Psoas muscle (tissue), 8 donors: ENCODE data around the gene THAP8. TPM values are rescaled to one million over a fixed set of nuclear protein-coding genes. Genes with fewer than 3 reads are reported as not detected.
A peak's percentile ranks its signal among the peaks of the same experiment; 100 is the strongest.

Experiments
- ATAC-seq, 4 donors: fragments of 200-7000 bp; cut with Tn5 transposase; one replicate each; pipeline ENCODE4 v1.9.1; 2020; ENCODE audit warnings: moderate library complexity in 3 of 4, mild to moderate bottlenecking in 2 of 4
- DNase-seq, 2 donors: peaks; one replicate each; pipeline ENCODE4 v3.0.0-alpha.2; 2020
- H3K27ac ChIP-seq: fragments of 200-600 bp; one replicate; pipeline ENCODE4 v1.8.0; 2022
- H3K27me3 ChIP-seq, 3 donors: fragments of 200-600 bp in 1 of 3; one replicate each; pipeline versions ENCODE4 v1.6.1 to v1.8.0; 2013 to 2022; ENCODE audit warnings: low read length in 2 of 3, mild to moderate bottlenecking in 2 of 3, moderate library complexity in 1 of 3; ENCODE audit not compliant: insufficient read depth in 3 of 3
- H3K36me3 ChIP-seq, 2 donors: fragments of 200-600 bp in 1 of 2; one replicate each; pipeline versions ENCODE4 v1.6.1 to v1.8.0; 2013 to 2022; ENCODE audit warnings: low read depth in 1 of 2, mild to moderate bottlenecking in 1 of 2, moderate library complexity in 1 of 2; ENCODE audit not compliant: insufficient read depth in 1 of 2
- H3K4me1 ChIP-seq: fragments of 200-600 bp; one replicate; pipeline ENCODE4 v1.8.0; 2022
- H3K4me3 ChIP-seq: fragments of 200-600 bp; one replicate; pipeline ENCODE4 v1.8.0; 2022; ENCODE audit warnings: mild to moderate bottlenecking
- H3K9me3 ChIP-seq: fragments of 200-600 bp; one replicate; pipeline ENCODE4 v1.8.0; 2022
- CTCF ChIP-seq: fragments of 200-600 bp; IDR thresholded peaks from one replicate; pipeline ENCODE4 v1.8.0; 2022; ENCODE audit warnings: antibody characterized with exemption
- WGBS, 3 donors: extraction: QIAGEN DNeasy Blood & Tissue Kit; methylation state at CpG; one replicate each; pipeline versions ENCODE4 v1.1.6 to v1.1.7; 2013; 5-methylcytosine and 5-hydroxymethylcytosine counted together
- intact Hi-C, 2 donors: fragments of 100-400 bp; cut with DNase I; formaldehyde crosslinking; loops; one replicate each; pipeline versions ENCODE4 v1.11.0 to v1.14.2; 2022
- polyA plus RNA-seq, 3 donors: library from polyadenylated mRNA; stranded (reverse); fragments of 200-250 nt; gene quantifications; one replicate each; pipeline ENCODE4 v1.2.3, GENCODE V29; 2013
- total RNA-seq, 4 donors: library from RNA; stranded (reverse); fragmentation: NEBNext Ultra II Directional in 2 of 4; extraction: Animal tissue kit (Norgen Biotek cat#: 25700) in 2 of 4; gene quantifications; one replicate each; pipeline versions ENCODE4 v1.2.1 to v1.2.4, GENCODE V29; 2021 to 2023
- donor health status: healthy with polysubstance abuse.
- donor health status: DM: no; HTN: no; CAD: no; lungs with moderate emphysema.
- donor health status: Bipolar disorder and iron deficiency.
- donor health status: healthy.
- donor health status: DM: yes; HTN: yes; CAD: no.
- donor health status: DM: no; HTN: no; CAD: no.
- donor health status: DM: no; HTN: no; CAD: no.
- donor health status: DM: yes; HTN: yes; CAD: no.

THAP8 gene
- total and polyA plus RNA-seq, 7 donors = 1.9 to 9.6 (median 3.6) TPM

DNA sequence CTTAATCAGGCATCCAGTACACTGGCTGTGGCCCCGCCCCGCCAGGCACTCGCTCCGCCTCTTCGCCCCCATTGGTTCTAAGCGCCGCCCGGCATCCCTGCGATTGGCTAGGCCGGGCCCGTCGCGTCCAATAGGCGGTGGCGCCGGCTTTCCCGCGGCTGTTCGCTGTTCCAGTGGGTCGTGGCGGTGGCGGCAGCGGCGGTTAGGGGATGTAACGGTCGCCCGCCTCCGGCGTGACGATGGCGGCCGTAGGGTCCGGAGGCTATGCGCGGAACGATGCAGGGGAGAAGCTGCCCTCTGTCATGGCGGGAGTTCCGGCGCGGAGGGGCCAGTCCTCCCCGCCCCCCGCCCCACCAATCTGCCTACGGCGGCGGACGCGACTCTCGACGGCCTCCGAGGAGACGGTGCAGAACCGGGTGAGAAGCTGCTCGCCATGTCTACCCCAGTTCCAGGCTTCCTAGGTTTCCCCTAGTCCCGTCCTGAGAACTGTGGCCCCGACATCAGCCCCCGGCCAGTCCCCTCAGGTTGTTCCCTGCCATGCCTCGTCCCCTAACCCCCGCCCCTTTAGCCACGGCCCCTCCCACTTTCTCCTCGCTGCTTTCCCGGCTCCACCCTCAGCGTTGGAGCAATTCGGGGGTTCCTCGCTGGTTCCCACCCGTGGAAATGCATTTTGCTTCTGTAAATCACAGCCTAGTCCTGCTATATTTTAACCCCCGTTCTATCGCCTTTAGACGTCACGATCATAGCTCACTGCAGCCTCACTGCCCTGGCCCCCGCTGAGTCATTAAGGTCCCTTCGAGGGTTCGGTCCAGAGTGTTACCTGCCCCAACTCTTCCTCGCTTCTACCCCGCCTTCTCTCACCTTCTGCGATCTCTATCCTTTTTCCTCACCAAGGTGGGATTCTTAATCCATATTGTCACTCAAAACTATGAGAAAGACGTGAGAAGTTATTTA lies 925 bp upstream of the THAP8 start, which contains the start of gene WDR62:
WDR62 (plus strand) TSS at position 165 of the 954 bp plus-strand sequence; CDS start at position 240, 75 bp downstream.
- Histone ChIP-seq H3K27me3 (no peaks in the 10 kb centered on the region), H3K4me1 (peaks cover 19% of the 10 kb centered on the region), H3K4me3 (peak within 1 kb of the TSS; percentile 71), H3K9me3 (no peaks in the 10 kb centered on the region), H3K36me3 (no peaks in the 10 kb centered on the region), H3K27ac (peak within 1 kb of the TSS; percentile 90)
- DNase-seq (peak; percentile 94 to 96), ATAC-seq (peak; percentile 86 to 90 (median 88))
- intact Hi-C loops = loop anchor here (2.0 to 5.0 kb wide), 5 partner anchors 38 to 116 kb away; partner anchors contain the start of genes POLR2I (in 2 of the 2), OVOL3 (in 1 of the 2), SDHAF1 (in 1 of the 2) and TBCB (in 1 of the 2)
- 0 to 1% (median 1%) methylated on average over 58 to 76 of the region's 76 CpGs for WGBS, 3 donors
- TF ChIP-seq CTCF = no peak

DNA sequence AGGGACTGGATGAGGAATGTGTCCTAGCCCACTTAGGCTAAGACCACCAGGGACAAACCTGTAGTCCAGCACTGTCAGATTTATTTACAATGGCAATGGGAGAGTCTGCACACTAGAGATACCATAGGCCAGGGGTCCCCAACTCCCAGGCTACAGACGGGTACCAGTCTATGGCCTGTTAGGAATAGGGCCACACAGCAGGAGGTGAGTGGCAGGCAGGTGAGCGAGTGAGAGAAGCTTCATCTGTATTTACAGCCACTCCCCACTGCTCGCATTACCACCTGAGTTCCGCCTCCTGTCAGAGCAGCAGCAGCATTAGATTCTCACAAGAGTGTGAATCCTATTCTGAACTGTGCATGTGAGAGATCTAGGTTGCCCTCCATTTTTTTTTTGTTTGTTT lies 2.4 kb downstream of the THAP8 start:
- TF ChIP-seq CTCF = no peak
- no peak overlapping the region for H3K4me3 ChIP-seq

GRCh38 chr19:36051236-36051635 lies 2.8 kb downstream of the THAP8 start:
- Histone ChIP-seq H3K4me1 (peaks cover 10% of the 10 kb centered on the region), H3K27ac (no peak overlapping the region), H3K4me3 (no peak overlapping the region), H3K36me3 (no peaks in the 10 kb centered on the region), H3K9me3 (no peaks in the 10 kb centered on the region), H3K27me3 (no peaks in the 10 kb centered on the region)
- intact Hi-C loops = loop anchor here in 1 of 2 donors (5.0 kb wide), 1 partner anchor 34 kb away; no protein-coding TSS in a partner anchor
- no peak for DNase-seq
- WGBS, 3 donors = 63 to 73% (median 67%) methylated on average over 3 of the region's 3 CpGs
- no peak for ATAC-seq
- no peak for TF ChIP-seq CTCF

More for the DNA sequence above, 2.4 kb downstream of the THAP8 start:
- Histone ChIP-seq H3K9me3 (no peaks in the 10 kb centered on the region), H3K4me1 (peaks cover 10% of the 10 kb centered on the region), H3K27me3 (no peaks in the 10 kb centered on the region), H3K36me3 (no peaks in the 10 kb centered on the region), H3K27ac (no peak overlapping the region)
- ATAC-seq (no peak), DNase-seq (no peak)
- intact Hi-C loops = loop anchor here in 1 of 2 donors (5.0 kb wide), 1 partner anchor 34 kb away; no protein-coding TSS in a partner anchor
- WGBS, 3 donors = 95 to 96% (median 96%) methylated on average over 4 of the region's 4 CpGs

DNA sequence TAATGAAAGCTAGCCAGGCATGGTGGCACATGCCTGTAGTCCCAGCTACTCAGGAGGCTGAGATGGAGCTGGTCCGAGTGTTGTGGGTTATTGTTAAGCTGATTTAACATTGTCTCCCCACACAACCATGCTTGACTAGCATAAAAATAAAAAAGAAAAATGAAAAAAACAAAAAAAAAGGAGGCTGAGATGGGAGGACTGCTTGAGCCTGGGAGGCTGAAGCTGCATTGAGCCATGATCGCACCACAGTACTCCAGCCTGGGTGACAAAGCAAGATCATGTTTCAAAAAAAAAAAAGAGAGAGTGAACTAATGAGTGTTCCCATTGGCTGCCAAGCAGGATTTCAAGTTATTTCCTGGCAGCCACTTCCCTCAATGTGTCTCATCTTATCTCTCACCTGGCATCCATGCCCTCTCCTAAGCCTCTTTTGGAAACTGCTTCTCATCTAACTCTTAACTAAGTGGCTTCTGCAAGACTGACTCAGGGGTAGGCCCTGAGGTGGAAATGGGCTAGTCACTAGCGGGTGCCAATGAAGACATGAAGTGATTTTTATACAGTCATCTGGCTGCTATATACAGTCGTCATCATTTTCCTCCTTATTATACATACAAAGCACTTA lies 4.9 kb downstream of the THAP8 start:
- TF ChIP-seq CTCF = no peak
- no peaks in the 10 kb centered on the region for H3K36me3 ChIP-seq
- ATAC-seq (peak in 1 of 4 donors; percentile 28), DNase-seq (no peak)
- no peak overlapping the region for H3K27ac ChIP-seq
- no peaks in the 10 kb centered on the region for H3K9me3 ChIP-seq
- intact Hi-C loops = no loop called here
- WGBS, 3 donors = 79 to 85% (median 82%) methylated on average over 4 of the region's 4 CpGs
- H3K4me1 ChIP-seq = no peaks in the 10 kb centered on the region
- H3K27me3 ChIP-seq = no peaks in the 10 kb centered on the region
- H3K4me3 ChIP-seq = no peak overlapping the region
